NOMO-1 treated with DMSO at 0.1 percent for 48 hours (cell line): ENCODE measurements around the gene LNPK.
A peak's percentile ranks its signal among the peaks of the same experiment; 100 is the strongest.
"Not testable (repeated sequence)": the region's sequence is repeated elsewhere in the genome, so short reads cannot be mapped to it uniquely, and the experiment has no call there.

Source experiments
- DNase-seq: peaks from one replicate; lab custom pipeline; 2025; ENCODE audit not compliant: unreplicated experiment; lab: John Stamatoyannopoulos, UW

The LNPK gene

GRCh38 chr2:176001916-176002687 is at the start of gene LNPK:
Gene LNPK, minus strand, starts transcription at chr2:176002267. Its CDS starts 6,683 bp downstream, at chr2:175995584.
- peak; percentile 90 for DNase-seq

- peak; percentile 88 for DNase-seq
These were observed 37.3 kb upstream of the LNPK start for GRCh38 chr2:176039375-176039774.

GRCh38 chr2:176038694-176039093 is 36.6 kb upstream of the LNPK start:
- no peak for DNase-seq

GRCh38 chr2:176035013-176035691 is 33.1 kb upstream of the LNPK start:
- DNase-seq: no peak

- no peak for DNase-seq
These were observed 25.7 kb upstream of the LNPK start for GRCh38 chr2:176027806-176028205.

GRCh38 chr2:176025932-176026331 is 23.9 kb upstream of the LNPK start:
- no peak for DNase-seq

GRCh38 chr2:176024083-176024482 is 22.0 kb upstream of the LNPK start:
- DNase-seq: no peak

- DNase-seq: no peak
These were observed 20.0 kb upstream of the LNPK start for GRCh38 chr2:176022048-176022447.

GRCh38 chr2:176020400-176020799 is 18.3 kb upstream of the LNPK start:
- no peak for DNase-seq

- no peak for DNase-seq
These were observed 16.6 kb upstream of the LNPK start for GRCh38 chr2:176018708-176019107.

GRCh38 chr2:176009445-176009844 is 7.4 kb upstream of the LNPK start:
- no peak for DNase-seq

- no peak for DNase-seq
These were observed 2.9 kb upstream of the LNPK start for GRCh38 chr2:176004934-176005333.

- DNase-seq: no peak
These were observed 1.9 kb upstream of the LNPK start for GRCh38 chr2:176003958-176004357.

- DNase-seq: no peak
These were observed 682 bp upstream of the LNPK start for GRCh38 chr2:176002688-176003210.

- peak; percentile 83 for DNase-seq
These were observed 669 bp downstream of the LNPK start for GRCh38 chr2:176001281-176001915.

GRCh38 chr2:175999283-175999819 is 2.7 kb downstream of the LNPK start:
- no peak for DNase-seq

- DNase-seq: no peak
These were observed 12.0 kb downstream of the LNPK start for GRCh38 chr2:175990099-175990498.

GRCh38 chr2:175987126-175987525 is 14.9 kb downstream of the LNPK start:
- DNase-seq: not testable (repeated sequence)

- DNase-seq: no peak
These were observed 17.2 kb downstream of the LNPK start for GRCh38 chr2:175984846-175985245.

GRCh38 chr2:175981551-175981950 is 20.5 kb downstream of the LNPK start:
- DNase-seq: no peak

GRCh38 chr2:175976391-175977157 is 25.5 kb downstream of the LNPK start:
- no peak for DNase-seq
